Measurements from ENCODE around the gene OR51L1. TPM values are rescaled to one million over a fixed set of nuclear protein-coding genes. Genes with fewer than 3 reads are reported as not detected.

OR51L1 gene, protein sequence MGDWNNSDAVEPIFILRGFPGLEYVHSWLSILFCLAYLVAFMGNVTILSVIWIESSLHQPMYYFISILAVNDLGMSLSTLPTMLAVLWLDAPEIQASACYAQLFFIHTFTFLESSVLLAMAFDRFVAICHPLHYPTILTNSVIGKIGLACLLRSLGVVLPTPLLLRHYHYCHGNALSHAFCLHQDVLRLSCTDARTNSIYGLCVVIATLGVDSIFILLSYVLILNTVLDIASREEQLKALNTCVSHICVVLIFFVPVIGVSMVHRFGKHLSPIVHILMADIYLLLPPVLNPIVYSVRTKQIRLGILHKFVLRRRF
- total RNA-seq: not detected in 2 replicates

DNA sequence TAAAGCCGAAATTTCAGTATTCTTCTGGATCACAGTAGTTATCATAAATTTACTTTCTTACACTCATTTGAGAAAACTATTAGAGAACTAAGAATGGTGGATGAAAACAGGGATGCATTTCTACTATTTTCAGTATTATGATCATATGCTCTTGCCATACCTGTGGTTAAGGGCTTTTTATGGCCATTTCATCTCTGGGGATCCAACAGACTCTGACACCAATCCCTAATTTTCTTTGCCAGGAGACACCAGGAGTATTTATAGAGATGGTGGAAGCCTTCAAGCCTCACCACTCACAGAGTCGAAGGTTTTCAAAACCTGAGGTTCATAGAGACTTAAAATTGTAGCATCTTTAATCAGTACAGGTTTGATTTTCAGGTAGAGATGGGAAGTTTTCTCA is at the start of gene OR51L1:
TSS of gene OR51L1 (plus strand) at position 301 of the 400 bp plus-strand sequence. CDS start 4,132 bp downstream, outside the sequence.

DNA sequence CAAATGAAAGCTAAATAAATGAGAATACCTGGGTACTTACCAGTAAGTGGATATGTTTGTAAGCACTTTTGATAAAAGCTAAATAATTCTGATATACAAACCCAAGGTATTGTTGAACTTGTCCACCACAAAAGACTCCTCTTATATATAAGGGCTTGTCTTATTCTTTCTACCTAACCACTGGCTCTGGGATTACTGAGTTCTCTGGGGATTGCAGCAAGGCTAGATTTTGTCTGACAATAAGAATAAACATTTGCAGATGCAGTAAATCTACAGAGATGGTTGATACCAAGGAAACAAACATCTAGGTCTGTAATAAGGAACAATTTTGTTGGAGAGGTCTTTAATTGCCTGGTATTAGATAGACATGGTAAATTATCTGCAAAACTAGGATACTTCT is 47.1 kb upstream of the OR51L1 start, which contains the start of gene OR51A4:
TSS of gene OR51A4 (minus strand) at position 101 of the 400 bp plus-strand sequence. CDS start 505 bp downstream, outside the sequence.

DNA sequence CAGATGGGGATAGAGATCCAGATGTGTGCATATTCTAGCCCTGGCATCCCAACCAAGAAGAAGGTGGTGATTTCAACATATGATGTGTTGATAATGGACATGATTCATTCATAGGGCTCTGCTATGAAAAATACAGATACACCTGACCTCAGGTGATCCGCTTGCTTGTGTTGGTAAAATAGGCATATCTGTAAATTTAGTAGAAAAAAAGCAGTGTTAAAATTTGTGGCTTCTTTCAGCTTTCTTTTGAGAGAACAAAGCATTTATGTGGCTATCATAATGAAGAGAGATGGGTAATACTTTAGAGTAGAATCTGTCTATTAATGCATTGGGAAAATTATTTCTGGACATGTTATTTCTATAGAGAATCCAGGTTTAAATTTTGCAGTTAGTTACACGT is 39.0 kb upstream of the OR51L1 start, which contains the start of gene OR51A2:
TSS of gene OR51A2 (minus strand) at position 101 of the 400 bp plus-strand sequence. CDS start at position 101, 0 bp downstream.

DNA sequence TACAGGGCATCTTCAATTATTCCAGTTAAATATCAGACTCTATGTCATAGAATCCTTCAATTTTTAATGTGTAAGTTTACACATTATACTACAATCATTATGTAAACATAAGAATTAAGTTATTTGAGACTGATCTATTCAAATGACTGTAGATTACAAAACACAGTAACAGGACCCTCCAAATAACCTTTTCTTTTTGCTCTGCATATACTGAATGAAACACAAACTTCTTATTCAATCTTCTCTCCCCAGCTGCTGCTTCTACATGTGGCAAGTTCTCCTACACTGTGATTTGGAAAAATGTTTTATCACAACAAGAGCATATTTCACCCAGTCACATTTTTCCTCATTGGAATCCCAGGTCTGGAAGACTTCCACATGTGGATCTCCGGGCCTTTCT is 51.6 kb downstream of the OR51L1 start, which contains the start of gene OR52J3:
TSS of gene OR52J3 (plus strand) at position 301 of the 400 bp plus-strand sequence. CDS start at position 301, 0 bp downstream.

Other genes with a start within 250 kb of the OR51L1 start
- not detected in 2 replicates for gene OR51F1, start 224.9 kb upstream of the OR51L1 start, total RNA-seq
- not detected in 2 replicates for gene OR52R1, start 190.5 kb upstream of the OR51L1 start, total RNA-seq
- gene OR51F2, start 173.5 kb upstream of the OR51L1 start, total RNA-seq: not detected in 2 replicates
- gene OR51S1, start 145.6 kb upstream of the OR51L1 start, total RNA-seq: not detected in 2 replicates
- gene OR51T1, start 113.0 kb upstream of the OR51L1 start, total RNA-seq: 0.13 TPM in 1 of 2 replicates, not detected in the other
- not detected in 2 replicates for gene OR51A7, start 91.1 kb upstream of the OR51L1 start, total RNA-seq
- not detected in 2 replicates for gene OR51G2, start 75.5 kb upstream of the OR51L1 start, total RNA-seq
- not detected in 2 replicates for gene OR51G1, start 70.5 kb upstream of the OR51L1 start, total RNA-seq
- gene OR51A4, start 47.2 kb upstream of the OR51L1 start, total RNA-seq: not detected in 2 replicates
- gene OR51A2, start 39.1 kb upstream of the OR51L1 start, total RNA-seq: not detected in 2 replicates
- gene OR52J3, start 51.7 kb downstream of the OR51L1 start, total RNA-seq: not detected in 2 replicates
- not detected in 2 replicates for gene OR52E2, start 64.8 kb downstream of the OR51L1 start, total RNA-seq
- not detected in 2 replicates for gene OR52E1, start 74.7 kb downstream of the OR51L1 start, total RNA-seq
- gene OR52A5, start 143.5 kb downstream of the OR51L1 start, total RNA-seq: not detected in 2 replicates
- gene OR52A1, start 159.9 kb downstream of the OR51L1 start, total RNA-seq: not detected in 2 replicates
- gene OR51V1, start 205.8 kb downstream of the OR51L1 start, total RNA-seq: not detected in 2 replicates
- gene HBB, start 232.2 kb downstream of the OR51L1 start, total RNA-seq: not detected in 2 replicates
- gene HBD, start 239.6 kb downstream of the OR51L1 start, total RNA-seq: not detected in 2 replicates